ENCODE data around the gene ZFYVE28.

DNA sequence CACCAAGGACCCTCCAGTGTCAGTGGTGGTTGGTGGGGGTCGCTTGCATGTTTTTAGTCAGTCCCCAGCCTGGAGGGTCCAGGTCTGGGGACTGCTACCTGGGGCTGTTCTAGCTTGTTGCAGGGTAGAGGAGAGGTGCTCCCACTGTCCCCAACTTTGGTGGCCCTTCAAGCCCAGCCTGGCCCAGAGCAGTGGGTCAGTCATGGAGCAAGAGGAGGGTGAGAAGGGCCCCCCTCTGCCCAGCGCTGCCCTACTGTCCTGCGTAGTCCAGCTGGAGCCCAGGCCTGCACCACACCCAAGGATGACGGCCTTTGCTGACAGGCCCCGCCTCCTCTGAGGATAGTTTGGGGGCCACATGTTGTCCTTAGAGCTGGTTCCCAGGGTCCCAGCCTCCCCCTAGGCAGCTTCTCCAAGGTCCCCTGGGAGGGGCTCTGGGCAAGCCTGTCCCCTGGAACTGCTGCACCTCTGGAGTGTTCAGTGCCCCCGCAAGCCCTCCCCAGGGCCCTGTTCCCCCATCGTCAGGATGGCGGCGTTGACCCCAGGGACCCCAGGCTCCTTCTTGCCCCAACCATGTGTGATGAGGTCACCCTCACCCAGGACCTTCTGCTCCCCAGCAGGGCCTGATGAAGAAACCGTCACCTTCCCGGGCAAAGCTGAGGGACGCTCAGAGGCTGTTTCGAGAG, 7.1 kb upstream of the ZFYVE28 start:
- TF ChIP-seq, protein P1, sequence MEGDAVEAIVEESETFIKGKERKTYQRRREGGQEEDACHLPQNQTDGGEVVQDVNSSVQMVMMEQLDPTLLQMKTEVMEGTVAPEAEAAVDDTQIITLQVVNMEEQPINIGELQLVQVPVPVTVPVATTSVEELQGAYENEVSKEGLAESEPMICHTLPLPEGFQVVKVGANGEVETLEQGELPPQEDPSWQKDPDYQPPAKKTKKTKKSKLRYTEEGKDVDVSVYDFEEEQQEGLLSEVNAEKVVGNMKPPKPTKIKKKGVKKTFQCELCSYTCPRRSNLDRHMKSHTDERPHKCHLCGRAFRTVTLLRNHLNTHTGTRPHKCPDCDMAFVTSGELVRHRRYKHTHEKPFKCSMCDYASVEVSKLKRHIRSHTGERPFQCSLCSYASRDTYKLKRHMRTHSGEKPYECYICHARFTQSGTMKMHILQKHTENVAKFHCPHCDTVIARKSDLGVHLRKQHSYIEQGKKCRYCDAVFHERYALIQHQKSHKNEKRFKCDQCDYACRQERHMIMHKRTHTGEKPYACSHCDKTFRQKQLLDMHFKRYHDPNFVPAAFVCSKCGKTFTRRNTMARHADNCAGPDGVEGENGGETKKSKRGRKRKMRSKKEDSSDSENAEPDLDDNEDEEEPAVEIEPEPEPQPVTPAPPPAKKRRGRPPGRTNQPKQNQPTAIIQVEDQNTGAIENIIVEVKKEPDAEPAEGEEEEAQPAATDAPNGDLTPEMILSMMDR (IDR thresholded peaks at IDR 0.05) = no peak
- no peak for TF ChIP-seq EZH2 (IDR thresholded peaks at IDR 0.05; ENCODE audit: borderline replicate concordance, insufficient read depth, low read depth, low read length, poor library complexity, severe bottlenecking)

All from B cell (primary cell).